ENCODE data around the gene LRRC57. TPM values are rescaled to one million over a fixed set of nuclear protein-coding genes. Genes with fewer than 3 reads are reported as not detected.
"Not testable (repeated sequence)": the region's sequence is repeated elsewhere in the genome, so short reads cannot be mapped to it uniquely, and the experiment has no call there.

The LRRC57 gene
- total and polyA plus RNA-seq, 11 donors = 5.2 to 25.9 (median 17.3) TPM

GRCh38 chr15:42576040-42576594, 27.5 kb upstream of the LRRC57 start:
- H3K4me1 ChIP-seq = peaks cover 0 to 57% (median 30%) of the 10 kb centered on the region in 12 donors

GRCh38 chr15:42575188-42576039, 26.8 kb upstream of the LRRC57 start, which contains the start of gene STARD9:
TSS of gene STARD9 (plus strand) at chr15:42575606. CDS start at chr15:42575716, 110 bp downstream.
- Histone ChIP-seq H3K4me1 (peaks cover 0 to 50% (median 26%) of the 10 kb centered on the region in 12 donors), H3K36me3 (no peaks in the 10 kb centered on the region), H3K27ac (peak within 1 kb of the TSS; percentile 83 to 96 (median 90)), H3K4me3 (peak within 1 kb of the TSS; percentile 63 to 98 (median 86)), H3K27me3 (no peaks in the 10 kb centered on the region), H3K9me3 (no peaks in the 10 kb centered on the region)
- intact Hi-C loops (cut with DNase I) = loop anchor here in 5 of 10 donors (5.0 to 10.0 kb wide), 5 partner anchors 69 to 303 kb away; partner anchors contain the start of genes GANC (in 1 of the 5) and TMEM87A (in 1 of the 5)
- TF ChIP-seq CTCF (IDR thresholded peaks at IDR 0.05) = peak in 2 of 12 donors; percentile 5 to 37
- TF ChIP-seq POLR2A (IDR thresholded peaks at IDR 0.05) = peak in 1 of 2 donors; percentile 80
- peak; percentile 98 to 99 (median 99) for DNase-seq
- ATAC-seq = peak; percentile 96 to 98 (median 97)
- WGBS, 4 donors = 0 to 2% (median 1%) methylated on average over 39 to 95 of the region's 95 CpGs

More at GRCh38 chr15:42576040-42576594, 27.5 kb upstream of the LRRC57 start:
- intact Hi-C loops (cut with DNase I) = loop anchor here in 5 of 10 donors (5.0 to 10.0 kb wide), 5 partner anchors 69 to 304 kb away; partner anchors contain the start of genes GANC (in 1 of the 5) and TMEM87A (in 1 of the 5)
- Histone ChIP-seq H3K4me3 (peak overlapping the region; percentile 63 to 98 (median 86)), H3K27ac (peak overlapping the region; percentile 83 to 96 (median 90)), H3K9me3 (no peaks in the 10 kb centered on the region), H3K27me3 (no peaks in the 10 kb centered on the region), H3K36me3 (no peaks in the 10 kb centered on the region)
- no peak for TF ChIP-seq POLR2A (IDR thresholded peaks at IDR 0.05)
- no peak for TF ChIP-seq CTCF (IDR thresholded peaks at IDR 0.05)
- DNase-seq (no peak), ATAC-seq (no peak)
- 4 to 10% (median 6%) methylated on average over 14 to 16 of the region's 16 CpGs for WGBS, 4 donors

GRCh38 chr15:42558739-42559138, 10.1 kb upstream of the LRRC57 start:
- no peak for TF ChIP-seq POLR2A (IDR thresholded peaks at IDR 0.05)
- TF ChIP-seq CTCF (IDR thresholded peaks at IDR 0.05) = no peak
- H3K27ac ChIP-seq = no peak overlapping the region
- intact Hi-C loops (cut with DNase I) = loop anchor here in 1 of 10 donors (10.0 kb wide), 1 partner anchor 86 kb away; no protein-coding TSS in a partner anchor
- DNase-seq (no peak), ATAC-seq (no peak)
- H3K4me1 ChIP-seq = peaks cover 0 to 2% (median 0%) of the 10 kb centered on the region in 12 donors
- no peaks in the 10 kb centered on the region for H3K27me3 ChIP-seq
- no peak overlapping the region for H3K4me3 ChIP-seq
- H3K36me3 ChIP-seq = peaks cover 0 to 62% (median 55%) of the 10 kb centered on the region in 9 donors
- no peaks in the 10 kb centered on the region for H3K9me3 ChIP-seq
- 91 to 99% (median 97%) methylated on average over 3 of the region's 3 CpGs for WGBS, 4 donors

GRCh38 chr15:42556550-42557207, 8.1 kb upstream of the LRRC57 start:
- not testable (repeated sequence) for H3K4me3 ChIP-seq, H3K27me3 ChIP-seq, DNase-seq, H3K9me3 ChIP-seq, H3K27ac ChIP-seq, H3K4me1 ChIP-seq, ATAC-seq
- intact Hi-C loops (cut with DNase I) = loop anchor here in 1 of 10 donors (10.0 kb wide), 1 partner anchor 88 kb away; no protein-coding TSS in a partner anchor
- peaks cover 0 to 41% (median 36%) of the 10 kb centered on the region in 9 donors for H3K36me3 ChIP-seq
- WGBS, 4 donors = 90 to 97% (median 95%) methylated on average over 12 of the region's 12 CpGs
